IMR-90 (cell line): Measurements from ENCODE around the gene F12. TPM values are rescaled to one million over a fixed set of nuclear protein-coding genes. Genes with fewer than 3 reads are reported as not detected.

Source experiments
- ATAC-seq: fragments of 200-7000 bp; cut with Tn5 transposase; 2 replicates; pipeline ENCODE4 v1.9.1; 2020; ENCODE audit warnings: low read depth, mild to moderate bottlenecking, moderate library complexity
- BruUV-seq: library from RNA; stranded (reverse); fragments of 400-500 nt; replicated peaks from 2 replicates; lab custom pipeline; 2021; lab: Mats Ljungman, UMichigan
- CTCF ChIA-PET: fragments of 300-600 bp; formaldehyde crosslinking; extraction: SDS; loops from one replicate; lab custom pipeline; 2021; ENCODE audit warnings: antibody characterized with exemption; lab: Yijun Ruan, JAX
- POLR2A ChIA-PET: fragments of 300-600 bp; sonication (Branson Sonifier 250); formaldehyde crosslinking; loops from one replicate; lab custom pipeline; 2022; ENCODE audit warnings: antibody characterized with exemption; ENCODE audit not compliant: unreplicated experiment; lab: Charles Lee
- DNase-seq: peaks from one replicate; pipeline ENCODE4 v3.0.0; 2013
- H2AFZ ChIP-seq: replicated peaks from 2 replicates; pipeline ENCODE3; 2013; ENCODE audit warnings: low read length, mild to moderate bottlenecking; ENCODE audit not compliant: poor library complexity
- H2AK5ac ChIP-seq: 2 replicates; pipeline ENCODE4 v1.6.1; 2013; ENCODE audit warnings: low read depth, low read length, inconsistent platforms
- H2AK9ac ChIP-seq: replicated peaks from 2 replicates; pipeline ENCODE3; 2013; ENCODE audit warnings: mild to moderate bottlenecking, low read depth, low read length, moderate library complexity; ENCODE audit not compliant: poor library complexity
- H2BK120ac ChIP-seq: 2 replicates; pipeline ENCODE4 v1.6.1; 2013; ENCODE audit warnings: low read depth, low read length, inconsistent platforms
- H2BK15ac ChIP-seq: 3 replicates; pipeline ENCODE4 v1.6.1; 2013; ENCODE audit warnings: low read depth, low read length, inconsistent platforms
- H2BK20ac ChIP-seq: 2 replicates; pipeline ENCODE4 v1.6.1; 2013; ENCODE audit warnings: low read depth, mild to moderate bottlenecking, inconsistent platforms, low read length, moderate library complexity
- H2BK5ac ChIP-seq: 2 replicates; pipeline ENCODE4 v1.6.1; 2013; ENCODE audit warnings: mild to moderate bottlenecking, low read depth, low read length, inconsistent platforms; ENCODE audit not compliant: poor library complexity, severe bottlenecking
- H3K14ac ChIP-seq: replicated peaks from 2 replicates; pipeline ENCODE4 v1.6.1; 2013; ENCODE audit warnings: low read depth, low read length, inconsistent platforms
- H3K18ac ChIP-seq: 2 replicates; pipeline ENCODE4 v1.6.1; 2013; ENCODE audit warnings: low read depth, low read length, control low read depth
- H3K23ac ChIP-seq: 2 replicates; pipeline ENCODE4 v1.6.1; 2013; ENCODE audit warnings: low read depth, low read length, inconsistent platforms
- H3K27ac ChIP-seq: 2 replicates; pipeline ENCODE4 v1.5.1; 2013; ENCODE audit warnings: mild to moderate bottlenecking, control low read depth, low read length; ENCODE audit not compliant: insufficient read depth
- H3K27me3 ChIP-seq: 2 replicates; pipeline ENCODE4 v1.6.1; 2013; ENCODE audit warnings: low read length; ENCODE audit not compliant: control insufficient read depth, insufficient read depth
- H3K36me3 ChIP-seq: 2 replicates; pipeline ENCODE4 v1.6.1; 2013; ENCODE audit warnings: low read length, mixed read lengths; ENCODE audit not compliant: control insufficient read depth, insufficient read depth
- H3K4ac ChIP-seq: 2 replicates; pipeline ENCODE4 v1.6.1; 2013; ENCODE audit warnings: low read depth, low read length, inconsistent platforms
- H3K4me1 ChIP-seq: 2 replicates; pipeline ENCODE4 v1.6.1; 2013; ENCODE audit warnings: low read length, mixed read lengths; ENCODE audit not compliant: control insufficient read depth, insufficient read depth
- H3K4me2 ChIP-seq: 2 replicates; pipeline ENCODE4 v1.6.1; 2013; ENCODE audit warnings: low read depth, mild to moderate bottlenecking, control low read depth, low read length, moderate library complexity
- H3K4me3 ChIP-seq: 2 replicates; pipeline ENCODE4 v1.5.1; 2013; ENCODE audit warnings: low read depth, mild to moderate bottlenecking, control low read depth, low read length, moderate library complexity; ENCODE audit not compliant: insufficient read depth
- H3K56ac ChIP-seq: 2 replicates; pipeline ENCODE4 v1.6.1; 2013; ENCODE audit warnings: low read length, inconsistent platforms; ENCODE audit not compliant: insufficient read depth; ENCODE audit errors: extremely low read depth
- H3K79me1 ChIP-seq, 2 experiments: 2 replicates each; pipeline ENCODE4 v1.6.1; 2013; ENCODE audit warnings: low read length in 2 of 2, inconsistent platforms in 1 of 2, low read depth in 1 of 2
- H3K9ac ChIP-seq: 2 replicates; pipeline ENCODE4 v1.6.1; 2013; ENCODE audit warnings: low read depth, low read length, control low read depth
- H3K9me1 ChIP-seq: 2 replicates; pipeline ENCODE4 v1.6.1; 2013; ENCODE audit warnings: low read length, inconsistent platforms; ENCODE audit not compliant: insufficient read depth
- H3K9me3 ChIP-seq: 2 replicates; pipeline ENCODE4 v1.6.1; 2013; ENCODE audit warnings: low read length; ENCODE audit not compliant: control insufficient read depth, insufficient read depth
- H4K20me1 ChIP-seq: 2 replicates; pipeline ENCODE4 v1.6.1; 2013; ENCODE audit warnings: low read length, inconsistent platforms; ENCODE audit not compliant: insufficient read depth
- H4K5ac ChIP-seq: 2 replicates; pipeline ENCODE4 v1.6.1; 2013; ENCODE audit warnings: mild to moderate bottlenecking, low read depth, low read length, control low read depth
- H4K8ac ChIP-seq, 2 experiments: 2 replicates each; pipeline ENCODE4 v1.6.1; 2013; ENCODE audit warnings: low read depth in 2 of 2, low read length in 2 of 2, control low read depth in 1 of 2, inconsistent platforms in 1 of 2
- H4K91ac ChIP-seq: 2 replicates; pipeline ENCODE4 v1.6.1; 2013; ENCODE audit warnings: low read depth, low read length, inconsistent platforms; ENCODE audit not compliant: insufficient read depth
- BHLHE40 ChIP-seq: fragments of 150-350 bp; IDR thresholded peaks from 2 replicates; pipeline ENCODE4 v1.6.1; 2016; ENCODE audit warnings: mild to moderate bottlenecking, low read depth, low read length
- MAZ ChIP-seq: IDR thresholded peaks from 2 replicates; pipeline ENCODE4 v1.6.1; 2012; ENCODE audit warnings: low read depth, mild to moderate bottlenecking, low read length, improper control_type of control experiment, moderate library complexity, borderline replicate concordance
- WGBS, 2 experiments: methylation state at CpG; one replicate each; pipeline versions ENCODE4 v1.1.5 to v1.1.7; 2013; ENCODE audit warnings: missing lambda C conversion rate in 2 of 2; ENCODE audit not compliant: insufficient read length in 1 of 2; ENCODE audit errors: extremely low coverage in 2 of 2; 5-methylcytosine and 5-hydroxymethylcytosine counted together
- dilution Hi-C: fragments of 300-500 bp; cut with HindIII; formaldehyde crosslinking; loops from one replicate; pipeline ENCODE4 v1.14.3; 2018; ENCODE audit warnings: low sequenced_read_pairs; ENCODE audit not compliant: unreplicated experiment
- in situ Hi-C: fragments of 300-500 bp; cut with MboI; formaldehyde crosslinking; loops from 3 replicates; pipeline ENCODE4 v1.14.3; 2019; ENCODE audit warnings: low sequenced_read_pairs, inconsistent platforms, mixed read lengths
- intact Hi-C: fragments of 100-400 bp; cut with micrococcal nuclease; formaldehyde crosslinking; loops from 2 replicates; pipeline ENCODE4 v1.10.0; 2022
- polyA plus RNA-seq, 3 experiments: library from polyadenylated mRNA; depleted of rRNA; stranded (reverse); fragments of >200 nt; gene quantifications; 2 replicates each; pipeline ENCODE4 v1.2.3, GENCODE V29; 2012; ENCODE audit warnings: low replicate concordance in 1 of 3
- total RNA-seq: library from RNA; depleted of rRNA; stranded (reverse); fragments of >200 nt; gene quantifications from 2 replicates; pipeline ENCODE4 v1.2.3, GENCODE V29; 2012

F12 gene
- total and polyA plus RNA-seq, 2 of the 4 experiments (the other 2 are of a cell fraction): 0.36 to 1.2 TPM

DNA sequence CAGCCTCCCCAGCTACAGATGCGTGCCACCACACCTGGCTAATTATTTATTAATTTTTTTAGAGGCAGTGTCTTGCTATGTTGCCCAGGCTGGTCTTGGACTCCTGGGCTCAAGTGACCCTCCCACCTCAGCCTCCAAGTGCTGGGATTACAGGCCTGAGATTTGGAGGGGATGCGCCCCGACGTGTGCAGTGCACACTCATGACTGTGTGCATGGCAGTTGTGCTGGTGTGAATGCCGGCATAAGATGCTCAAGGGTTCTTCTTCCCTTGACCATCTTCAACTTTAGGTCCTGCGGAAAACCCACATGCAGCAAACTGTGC, 28.6 kb downstream of the F12 start:
- H4K8ac ChIP-seq: no peak overlapping the region
- H3K27ac ChIP-seq: no peak overlapping the region
- no peak for ATAC-seq
- H3K23ac ChIP-seq: no peak overlapping the region
- peaks cover 9% of the 10 kb centered on the region; the same call in 1 of the 2 replicates for H3K4me1 ChIP-seq
- no peak overlapping the region for H2BK20ac ChIP-seq
- in situ Hi-C loops (no loop called here), intact Hi-C loops (no loop called here), dilution Hi-C loops (no loop called here)
- H3K27me3 ChIP-seq: peaks cover 33% of the 10 kb centered on the region
- H4K91ac ChIP-seq: no peak overlapping the region
- no peak overlapping the region for H3K4me2 ChIP-seq
- no peak overlapping the region for H3K4ac ChIP-seq
- H4K5ac ChIP-seq: no peak overlapping the region
- H3K9me1 ChIP-seq: peaks cover 6% of the 10 kb centered on the region; the same call in 1 of the 2 replicates
- TF ChIP-seq MAZ: no peak
- no peak for TF ChIP-seq BHLHE40
- no peak overlapping the region for H3K9ac ChIP-seq
- no peak overlapping the region for H3K14ac ChIP-seq
- no peak for DNase-seq
- H2AK9ac ChIP-seq: no peak overlapping the region
- BruUV-seq: no TSS peak
- no peak overlapping the region for H2BK120ac ChIP-seq
- 71% methylated on average over 1 of the region's 6 CpGs; no CpG with 5 or more reads in 1 of the 2 experiments for WGBS, 2 experiments
- H4K20me1 ChIP-seq: no peaks in the 10 kb centered on the region
- H3K36me3 ChIP-seq: no peaks in the 10 kb centered on the region
- H3K79me1 ChIP-seq: no peaks in the 10 kb centered on the region
- H3K4me3 ChIP-seq: no peak overlapping the region
- POLR2A ChIA-PET: no interaction called here
- no peak overlapping the region for H2BK15ac ChIP-seq
- H2AFZ ChIP-seq: no peak overlapping the region
- CTCF ChIA-PET: no interaction called here
- H2BK5ac ChIP-seq: no peak overlapping the region
- no peaks in the 10 kb centered on the region for H3K9me3 ChIP-seq
- H2AK5ac ChIP-seq: peak overlapping the region; percentile 27; the same call in 1 of the 2 replicates
- no peak overlapping the region for H3K56ac ChIP-seq
- H3K18ac ChIP-seq: no peak overlapping the region
